ENCODE measurements around the gene PIK3CA. TPM values are rescaled to one million over a fixed set of nuclear protein-coding genes. Genes with fewer than 3 reads are reported as not detected.

PIK3CA gene
- total RNA-seq, 1 experiment from 2014 or later = 13.4 TPM

Small RNA genes within 50 kb of the gene (small RNA-seq; reads per million reads assigned to genes)
- 0 reads per million in 2 experiments for gene RF00402

Other genes starting within 250 kb of the PIK3CA start
- gene ZMAT3, start 76.5 kb upstream of the PIK3CA start, total RNA-seq (2014; rRNA removed; shearing (Covaris generic)) = 11.3 and 11.4 TPM in 2 replicates
- gene KCNMB3, start 102.8 kb downstream of the PIK3CA start, total RNA-seq (2014; rRNA removed; shearing (Covaris generic)) = 0.92 and 1.9 TPM in 2 replicates
- 49.0 and 51.0 TPM in 2 replicates for gene ZNF639, start 174.7 kb downstream of the PIK3CA start, total RNA-seq (2014; rRNA removed; shearing (Covaris generic))
- gene MFN1, start 199.4 kb downstream of the PIK3CA start, total RNA-seq (2014; rRNA removed; shearing (Covaris generic)) = 37.2 and 42.4 TPM in 2 replicates